HEK293 (cell line): ENCODE data around the gene ASB4.

Experiments used
- EGR2 ChIP-seq: fragments of 450-650 bp; formaldehyde crosslinking; IDR thresholded peaks from 2 replicates; pipeline ENCODE4 v1.5.1; 2016; ENCODE audit warnings: low read depth, missing biosample characterization, missing genetic modification characterization
- KLF10 ChIP-seq: fragments of 450-650 bp; IDR thresholded peaks from 2 replicates; pipeline ENCODE4 v1.5.1; 2018; ENCODE audit warnings: missing biosample characterization, mild to moderate bottlenecking, missing genetic modification characterization
- KLF16 ChIP-seq: fragments of 450-650 bp; formaldehyde crosslinking; IDR thresholded peaks from 2 replicates; pipeline ENCODE4 v1.5.1; 2017; ENCODE audit warnings: missing biosample characterization, missing genetic modification characterization
- MEIS1 ChIP-seq: sonication (generic); formaldehyde crosslinking; IDR thresholded peaks from 2 replicates; pipeline ENCODE4 v1.8.1; 2022; ENCODE audit warnings: missing genetic modification reagents, mild to moderate bottlenecking, borderline replicate concordance
- OSR2 ChIP-seq: fragments of 450-650 bp; formaldehyde crosslinking; IDR thresholded peaks from 2 replicates; pipeline ENCODE4 v1.5.1; 2016; ENCODE audit warnings: missing biosample characterization, missing genetic modification characterization
- TCF7L2 ChIP-seq: IDR thresholded peaks from 2 replicates; pipeline ENCODE4 v1.6.1; 2011; ENCODE audit warnings: low read depth, mild to moderate bottlenecking, inconsistent platforms, low read length, moderate library complexity, borderline replicate concordance
- TRIM28 ChIP-seq: IDR thresholded peaks from 2 replicates; pipeline ENCODE4 v1.6.1; 2011; ENCODE audit warnings: low read length, control low read depth, borderline replicate concordance
- WT1 ChIP-seq: fragments of 450-650 bp; formaldehyde crosslinking; IDR thresholded peaks from 2 replicates; pipeline ENCODE4 v1.5.1; 2016; ENCODE audit warnings: missing biosample characterization, missing genetic modification characterization
- ZIC2 ChIP-seq: fragments of 450-650 bp; formaldehyde crosslinking; IDR thresholded peaks from 2 replicates; pipeline ENCODE4 v1.5.1; 2016; ENCODE audit warnings: missing biosample characterization, missing genetic modification characterization
- ZNF121 ChIP-seq: fragments of 450-650 bp; formaldehyde crosslinking; IDR thresholded peaks from 2 replicates; pipeline ENCODE4 v1.5.1; 2016; ENCODE audit warnings: missing biosample characterization, missing genetic modification characterization
- ZNF202 ChIP-seq: fragments of 450-650 bp; formaldehyde crosslinking; IDR thresholded peaks from 2 replicates; pipeline ENCODE4 v1.5.1; 2016; ENCODE audit warnings: missing biosample characterization, missing genetic modification characterization, borderline replicate concordance
- ZNF214 ChIP-seq: fragments of 450-650 bp; formaldehyde crosslinking; IDR thresholded peaks from 2 replicates; pipeline ENCODE4 v1.5.1; 2017; ENCODE audit warnings: missing biosample characterization, mild to moderate bottlenecking, missing genetic modification characterization, borderline replicate concordance
- ZNF23 ChIP-seq: fragments of 450-650 bp; formaldehyde crosslinking; IDR thresholded peaks from 2 replicates; pipeline ENCODE4 v1.5.1; 2016; ENCODE audit warnings: missing biosample characterization, missing genetic modification characterization, borderline replicate concordance
- ZNF341 ChIP-seq: fragments of 450-650 bp; formaldehyde crosslinking; IDR thresholded peaks from 2 replicates; pipeline ENCODE4; 2016; ENCODE audit warnings: low read depth, missing biosample characterization, missing genetic modification characterization
- ZNF510 ChIP-seq: fragments of 450-650 bp; formaldehyde crosslinking; IDR thresholded peaks from 2 replicates; pipeline ENCODE4 v1.5.1; 2018; ENCODE audit warnings: mild to moderate bottlenecking, missing genetic modification characterization, missing biosample characterization; ENCODE audit not compliant: insufficient replicate concordance
- ZNF555 ChIP-seq: fragments of 450-650 bp; formaldehyde crosslinking; conservative IDR thresholded peaks from 2 replicates; pipeline ENCODE4 v1.5.1; 2017; ENCODE audit warnings: missing biosample characterization, mild to moderate bottlenecking, missing genetic modification characterization, inconsistent platforms
- ZNF629 ChIP-seq: fragments of 450-650 bp; formaldehyde crosslinking; IDR thresholded peaks from 2 replicates; pipeline ENCODE4 v1.5.1; 2017; ENCODE audit warnings: missing biosample characterization, missing genetic modification characterization
- ZNF664 ChIP-seq: fragments of 450-650 bp; formaldehyde crosslinking; IDR thresholded peaks from 2 replicates; pipeline ENCODE4 v1.5.1; 2016; ENCODE audit warnings: missing biosample characterization, missing genetic modification characterization
- TF ChIP-seq, protein P1 (sequence below): fragments of 450-650 bp; formaldehyde crosslinking; IDR thresholded peaks from 2 replicates; pipeline ENCODE4 v1.5.1; 2017; ENCODE audit warnings: missing biosample characterization, missing genetic modification characterization
- TF ChIP-seq, protein P2 (sequence below): fragments of 450-650 bp; formaldehyde crosslinking; IDR thresholded peaks from 2 replicates; pipeline ENCODE4 v1.5.1; 2016; ENCODE audit warnings: missing biosample characterization, missing genetic modification characterization
- TF ChIP-seq, protein P3 (sequence below): fragments of 450-650 bp; formaldehyde crosslinking; IDR thresholded peaks from 2 replicates; pipeline ENCODE4 v1.5.1; 2016; ENCODE audit warnings: missing biosample characterization, missing genetic modification characterization, low read depth
- TF ChIP-seq, protein P4 (sequence below): fragments of 450-650 bp; formaldehyde crosslinking; IDR thresholded peaks from 2 replicates; pipeline ENCODE4 v1.5.0; 2017; ENCODE audit warnings: missing biosample characterization, missing genetic modification characterization, borderline replicate concordance
- TF ChIP-seq, protein P5 (sequence below): fragments of 450-650 bp; formaldehyde crosslinking; IDR thresholded peaks from 2 replicates; pipeline ENCODE4 v1.5.1; 2016; ENCODE audit warnings: missing biosample characterization, missing genetic modification characterization
- TF ChIP-seq, protein P6 (sequence below): fragments of 450-650 bp; formaldehyde crosslinking; IDR thresholded peaks from 2 replicates; pipeline ENCODE4 v1.5.1; 2016; ENCODE audit warnings: missing biosample characterization, missing genetic modification characterization
- TF ChIP-seq, protein P7 (sequence below): fragments of 450-650 bp; formaldehyde crosslinking; IDR thresholded peaks from 2 replicates; pipeline ENCODE4 v1.5.1; 2017; ENCODE audit warnings: missing biosample characterization, mild to moderate bottlenecking, missing genetic modification characterization, moderate library complexity

Gene ASB4

DNA sequence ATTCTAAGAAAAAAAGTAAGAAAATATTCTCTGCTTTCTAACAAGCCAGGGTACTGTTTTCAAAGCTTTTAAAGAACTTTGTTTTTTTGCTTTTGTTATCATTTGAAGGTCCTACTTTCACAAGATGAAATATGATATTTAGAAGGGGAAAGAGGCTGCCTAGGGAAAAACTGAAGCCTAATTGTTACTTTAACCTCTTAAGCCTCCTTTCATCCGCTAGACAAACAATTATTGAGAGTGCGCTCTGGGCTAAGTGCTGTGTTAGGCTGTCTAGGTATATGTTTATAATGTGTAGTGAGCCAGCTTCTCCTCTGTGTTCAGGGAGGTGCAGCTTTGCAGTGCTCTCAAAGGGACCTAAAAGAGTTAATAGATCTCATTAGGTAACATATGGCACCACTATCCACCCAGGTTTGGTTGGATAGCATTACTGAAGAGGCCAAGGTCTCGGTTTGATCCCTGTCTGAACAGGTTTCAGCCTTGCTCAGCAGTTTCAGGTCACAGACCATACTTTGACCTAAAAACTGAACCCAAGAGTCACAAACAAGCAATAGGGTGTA lies 92.6 kb downstream of the ASB4 start (continued):
- TF ChIP-seq, protein P1, sequence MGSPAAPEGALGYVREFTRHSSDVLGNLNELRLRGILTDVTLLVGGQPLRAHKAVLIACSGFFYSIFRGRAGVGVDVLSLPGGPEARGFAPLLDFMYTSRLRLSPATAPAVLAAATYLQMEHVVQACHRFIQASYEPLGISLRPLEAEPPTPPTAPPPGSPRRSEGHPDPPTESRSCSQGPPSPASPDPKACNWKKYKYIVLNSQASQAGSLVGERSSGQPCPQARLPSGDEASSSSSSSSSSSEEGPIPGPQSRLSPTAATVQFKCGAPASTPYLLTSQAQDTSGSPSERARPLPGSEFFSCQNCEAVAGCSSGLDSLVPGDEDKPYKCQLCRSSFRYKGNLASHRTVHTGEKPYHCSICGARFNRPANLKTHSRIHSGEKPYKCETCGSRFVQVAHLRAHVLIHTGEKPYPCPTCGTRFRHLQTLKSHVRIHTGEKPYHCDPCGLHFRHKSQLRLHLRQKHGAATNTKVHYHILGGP (tag by site-specific recombination), result peak; percentile 89
- TF ChIP-seq, protein P2, sequence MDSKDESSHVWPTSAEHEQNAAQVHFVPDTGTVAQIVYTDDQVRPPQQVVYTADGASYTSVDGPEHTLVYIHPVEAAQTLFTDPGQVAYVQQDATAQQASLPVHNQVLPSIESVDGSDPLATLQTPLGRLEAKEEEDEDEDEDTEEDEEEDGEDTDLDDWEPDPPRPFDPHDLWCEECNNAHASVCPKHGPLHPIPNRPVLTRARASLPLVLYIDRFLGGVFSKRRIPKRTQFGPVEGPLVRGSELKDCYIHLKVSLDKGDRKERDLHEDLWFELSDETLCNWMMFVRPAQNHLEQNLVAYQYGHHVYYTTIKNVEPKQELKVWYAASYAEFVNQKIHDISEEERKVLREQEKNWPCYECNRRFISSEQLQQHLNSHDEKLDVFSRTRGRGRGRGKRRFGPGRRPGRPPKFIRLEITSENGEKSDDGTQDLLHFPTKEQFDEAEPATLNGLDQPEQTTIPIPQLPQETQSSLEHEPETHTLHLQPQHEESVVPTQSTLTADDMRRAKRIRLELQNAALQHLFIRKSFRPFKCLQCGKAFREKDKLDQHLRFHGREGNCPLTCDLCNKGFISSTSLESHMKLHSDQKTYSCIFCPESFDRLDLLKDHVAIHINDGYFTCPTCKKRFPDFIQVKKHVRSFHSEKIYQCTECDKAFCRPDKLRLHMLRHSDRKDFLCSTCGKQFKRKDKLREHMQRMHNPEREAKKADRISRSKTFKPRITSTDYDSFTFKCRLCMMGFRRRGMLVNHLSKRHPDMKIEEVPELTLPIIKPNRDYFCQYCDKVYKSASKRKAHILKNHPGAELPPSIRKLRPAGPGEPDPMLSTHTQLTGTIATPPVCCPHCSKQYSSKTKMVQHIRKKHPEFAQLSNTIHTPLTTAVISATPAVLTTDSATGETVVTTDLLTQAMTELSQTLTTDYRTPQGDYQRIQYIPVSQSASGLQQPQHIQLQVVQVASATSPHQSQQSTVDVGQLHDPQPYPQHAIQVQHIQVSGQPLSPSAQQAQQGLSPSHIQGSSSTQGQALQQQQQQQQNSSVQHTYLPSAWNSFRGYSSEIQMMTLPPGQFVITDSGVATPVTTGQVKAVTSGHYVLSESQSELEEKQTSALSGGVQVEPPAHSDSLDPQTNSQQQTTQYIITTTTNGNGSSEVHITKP, result no peak
- TF ChIP-seq ZNF121 (tag by site-specific recombination), result no peak
- no peak for TF ChIP-seq ZNF664
- TF ChIP-seq KLF10 (tag by site-specific recombination), result no peak
- no peak for TF ChIP-seq ZNF23
- TF ChIP-seq, protein P3, sequence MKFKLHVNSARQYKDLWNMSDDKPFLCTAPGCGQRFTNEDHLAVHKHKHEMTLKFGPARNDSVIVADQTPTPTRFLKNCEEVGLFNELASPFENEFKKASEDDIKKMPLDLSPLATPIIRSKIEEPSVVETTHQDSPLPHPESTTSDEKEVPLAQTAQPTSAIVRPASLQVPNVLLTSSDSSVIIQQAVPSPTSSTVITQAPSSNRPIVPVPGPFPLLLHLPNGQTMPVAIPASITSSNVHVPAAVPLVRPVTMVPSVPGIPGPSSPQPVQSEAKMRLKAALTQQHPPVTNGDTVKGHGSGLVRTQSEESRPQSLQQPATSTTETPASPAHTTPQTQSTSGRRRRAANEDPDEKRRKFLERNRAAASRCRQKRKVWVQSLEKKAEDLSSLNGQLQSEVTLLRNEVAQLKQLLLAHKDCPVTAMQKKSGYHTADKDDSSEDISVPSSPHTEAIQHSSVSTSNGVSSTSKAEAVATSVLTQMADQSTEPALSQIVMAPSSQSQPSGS (tag by site-specific recombination), result no peak
- no peak for TF ChIP-seq ZNF510 (tag by site-specific recombination)
- TF ChIP-seq ZNF629 (tag by site-specific recombination), result no peak
- no peak for TF ChIP-seq MEIS1 (CRISPR knock-in tag)
- TF ChIP-seq, protein P4, sequence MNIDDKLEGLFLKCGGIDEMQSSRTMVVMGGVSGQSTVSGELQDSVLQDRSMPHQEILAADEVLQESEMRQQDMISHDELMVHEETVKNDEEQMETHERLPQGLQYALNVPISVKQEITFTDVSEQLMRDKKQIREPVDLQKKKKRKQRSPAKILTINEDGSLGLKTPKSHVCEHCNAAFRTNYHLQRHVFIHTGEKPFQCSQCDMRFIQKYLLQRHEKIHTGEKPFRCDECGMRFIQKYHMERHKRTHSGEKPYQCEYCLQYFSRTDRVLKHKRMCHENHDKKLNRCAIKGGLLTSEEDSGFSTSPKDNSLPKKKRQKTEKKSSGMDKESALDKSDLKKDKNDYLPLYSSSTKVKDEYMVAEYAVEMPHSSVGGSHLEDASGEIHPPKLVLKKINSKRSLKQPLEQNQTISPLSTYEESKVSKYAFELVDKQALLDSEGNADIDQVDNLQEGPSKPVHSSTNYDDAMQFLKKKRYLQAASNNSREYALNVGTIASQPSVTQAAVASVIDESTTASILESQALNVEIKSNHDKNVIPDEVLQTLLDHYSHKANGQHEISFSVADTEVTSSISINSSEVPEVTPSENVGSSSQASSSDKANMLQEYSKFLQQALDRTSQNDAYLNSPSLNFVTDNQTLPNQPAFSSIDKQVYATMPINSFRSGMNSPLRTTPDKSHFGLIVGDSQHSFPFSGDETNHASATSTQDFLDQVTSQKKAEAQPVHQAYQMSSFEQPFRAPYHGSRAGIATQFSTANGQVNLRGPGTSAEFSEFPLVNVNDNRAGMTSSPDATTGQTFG (tag by site-specific recombination), result no peak
- no peak for TF ChIP-seq ZNF202 (tag by site-specific recombination)
- peak; percentile 45; the same call in 1 of the 2 replicates for TF ChIP-seq OSR2
- TF ChIP-seq EGR2 (tag by site-specific recombination), result no peak
- TF ChIP-seq, protein P5, sequence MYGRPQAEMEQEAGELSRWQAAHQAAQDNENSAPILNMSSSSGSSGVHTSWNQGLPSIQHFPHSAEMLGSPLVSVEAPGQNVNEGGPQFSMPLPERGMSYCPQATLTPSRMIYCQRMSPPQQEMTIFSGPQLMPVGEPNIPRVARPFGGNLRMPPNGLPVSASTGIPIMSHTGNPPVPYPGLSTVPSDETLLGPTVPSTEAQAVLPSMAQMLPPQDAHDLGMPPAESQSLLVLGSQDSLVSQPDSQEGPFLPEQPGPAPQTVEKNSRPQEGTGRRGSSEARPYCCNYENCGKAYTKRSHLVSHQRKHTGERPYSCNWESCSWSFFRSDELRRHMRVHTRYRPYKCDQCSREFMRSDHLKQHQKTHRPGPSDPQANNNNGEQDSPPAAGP (tag by site-specific recombination), result no peak
- peak; percentile 67; the same call in 1 of the 2 replicates for TF ChIP-seq TCF7L2
- TF ChIP-seq, protein P6, sequence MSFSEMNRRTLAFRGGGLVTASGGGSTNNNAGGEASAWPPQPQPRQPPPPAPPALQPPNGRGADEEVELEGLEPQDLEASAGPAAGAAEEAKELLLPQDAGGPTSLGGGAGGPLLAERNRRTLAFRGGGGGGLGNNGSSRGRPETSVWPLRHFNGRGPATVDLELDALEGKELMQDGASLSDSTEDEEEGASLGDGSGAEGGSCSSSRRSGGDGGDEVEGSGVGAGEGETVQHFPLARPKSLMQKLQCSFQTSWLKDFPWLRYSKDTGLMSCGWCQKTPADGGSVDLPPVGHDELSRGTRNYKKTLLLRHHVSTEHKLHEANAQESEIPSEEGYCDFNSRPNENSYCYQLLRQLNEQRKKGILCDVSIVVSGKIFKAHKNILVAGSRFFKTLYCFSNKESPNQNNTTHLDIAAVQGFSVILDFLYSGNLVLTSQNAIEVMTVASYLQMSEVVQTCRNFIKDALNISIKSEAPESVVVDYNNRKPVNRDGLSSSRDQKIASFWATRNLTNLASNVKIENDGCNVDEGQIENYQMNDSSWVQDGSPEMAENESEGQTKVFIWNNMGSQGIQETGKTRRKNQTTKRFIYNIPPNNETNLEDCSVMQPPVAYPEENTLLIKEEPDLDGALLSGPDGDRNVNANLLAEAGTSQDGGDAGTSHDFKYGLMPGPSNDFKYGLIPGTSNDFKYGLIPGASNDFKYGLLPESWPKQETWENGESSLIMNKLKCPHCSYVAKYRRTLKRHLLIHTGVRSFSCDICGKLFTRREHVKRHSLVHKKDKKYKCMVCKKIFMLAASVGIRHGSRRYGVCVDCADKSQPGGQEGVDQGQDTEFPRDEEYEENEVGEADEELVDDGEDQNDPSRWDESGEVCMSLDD (tag by site-specific recombination), result no peak
- peak; percentile 78 for TF ChIP-seq TRIM28
- TF ChIP-seq KLF16 (tag by site-specific recombination), result no peak
- no peak for TF ChIP-seq ZNF214 (tag by site-specific recombination)
- TF ChIP-seq, protein P7, sequence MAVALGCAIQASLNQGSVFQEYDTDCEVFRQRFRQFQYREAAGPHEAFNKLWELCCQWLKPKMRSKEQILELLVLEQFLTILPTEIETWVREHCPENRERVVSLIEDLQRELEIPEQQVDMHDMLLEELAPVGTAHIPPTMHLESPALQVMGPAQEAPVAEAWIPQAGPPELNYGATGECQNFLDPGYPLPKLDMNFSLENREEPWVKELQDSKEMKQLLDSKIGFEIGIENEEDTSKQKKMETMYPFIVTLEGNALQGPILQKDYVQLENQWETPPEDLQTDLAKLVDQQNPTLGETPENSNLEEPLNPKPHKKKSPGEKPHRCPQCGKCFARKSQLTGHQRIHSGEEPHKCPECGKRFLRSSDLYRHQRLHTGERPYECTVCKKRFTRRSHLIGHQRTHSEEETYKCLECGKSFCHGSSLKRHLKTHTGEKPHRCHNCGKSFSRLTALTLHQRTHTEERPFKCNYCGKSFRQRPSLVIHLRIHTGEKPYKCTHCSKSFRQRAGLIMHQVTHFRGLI, result no peak
- no peak for TF ChIP-seq ZIC2 (tag by site-specific recombination)
- peak; percentile 67; the same call in 1 of the 2 replicates for TF ChIP-seq WT1 (tag by site-specific recombination)
- no peak for TF ChIP-seq ZNF555
- no peak; the same call in 1 of the 2 replicates for TF ChIP-seq ZNF341 (tag by site-specific recombination)
